Measurements from ENCODE around the gene ZNF41.

The ZNF41 gene

GRCh38 chrX:47420962-47421361 lies 62.1 kb downstream of the ZNF41 start:
- H3K4me3 ChIP-seq: no peak overlapping the region
- no peak overlapping the region for H3K27ac ChIP-seq

GRCh38 chrX:47420265-47420664 lies 62.8 kb downstream of the ZNF41 start:
- no peak overlapping the region for H3K27ac ChIP-seq
- no peak overlapping the region for H3K4me3 ChIP-seq

DNA sequence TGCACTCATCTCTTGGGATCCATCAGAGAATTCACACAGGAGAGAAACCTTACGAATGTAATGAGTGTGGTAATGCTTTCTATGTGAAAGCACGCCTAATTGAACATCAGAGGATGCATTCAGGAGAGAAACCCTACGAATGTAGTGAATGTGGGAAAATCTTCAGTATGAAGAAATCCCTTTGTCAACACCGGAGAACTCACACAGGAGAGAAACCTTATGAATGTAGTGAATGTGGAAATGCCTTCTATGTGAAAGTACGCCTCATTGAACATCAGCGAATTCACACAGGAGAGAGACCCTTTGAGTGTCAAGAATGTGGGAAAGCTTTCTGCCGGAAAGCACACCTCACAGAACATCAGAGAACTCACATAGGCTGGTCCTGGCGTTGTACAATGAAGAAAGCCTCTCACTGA lies 69.8 kb downstream of the ZNF41 start:
- H3K4me3 ChIP-seq: no peak overlapping the region
- H3K27ac ChIP-seq: no peak overlapping the region

Data from skin epidermis (tissue), 12 donors.